ENCODE measurements around the gene SAFB2. TPM values are rescaled to one million over a fixed set of nuclear protein-coding genes. Genes with fewer than 3 reads are reported as not detected.

Gene SAFB2
- total and polyA plus RNA-seq, 9 of the 15 experiments (the other 6 are each of a cell fraction or from before 2014, with no cell fraction given) = 4.5 to 103 (median 47.3) TPM

GRCh38 chr19:5554828-5555227, 67.7 kb downstream of the SAFB2 start (continued):
- no peak for TF ChIP-seq AFF1 (IDR thresholded peaks at IDR 0.05; ENCODE audit: low read depth in 1 of 2, partially characterized antibody in 2 of 2)
- TF ChIP-seq SMARCB1 (IDR thresholded peaks at IDR 0.05; ENCODE audit: insufficient read length, low read depth) = no peak
- TF ChIP-seq RFX5 (IDR thresholded peaks at IDR 0.05; ENCODE audit: low read depth, low read length) = no peak
- TF ChIP-seq MAFF (IDR thresholded peaks at IDR 0.05; ENCODE audit: low read length) = no peak
- TF ChIP-seq ZNF143 (CRISPR knock-in tag; IDR thresholded peaks at IDR 0.05) = no peak
- no peak for TF ChIP-seq CREB3L1 (IDR thresholded peaks at IDR 0.05; ENCODE audit: borderline replicate concordance, low read depth)
- no peak for TF ChIP-seq MCM3 (IDR thresholded peaks at IDR 0.05)
- no peak for TF ChIP-seq PTRF (tag; IDR thresholded peaks at IDR 0.05)
- TF ChIP-seq NCOA2 (IDR thresholded peaks at IDR 0.05; ENCODE audit: partially characterized antibody in 2 of 2) = no peak
- TF ChIP-seq ZKSCAN3 (CRISPR knock-in tag; IDR thresholded peaks at IDR 0.05) = no peak
- no peak for TF ChIP-seq CTCFL (IDR thresholded peaks at IDR 0.05; ENCODE audit: borderline replicate concordance, insufficient read depth, low read depth, low read length, poor library complexity, severe bottlenecking)
- TF ChIP-seq TFAM (CRISPR knock-in tag; conservative IDR thresholded peaks at IDR 0.05) = no peak
- TF ChIP-seq TCF15 (CRISPR knock-in tag; IDR thresholded peaks at IDR 0.05) = no peak

All from K562 (cell line).